ENCODE measurements around the gene ITPKB. TPM values are rescaled to one million over a fixed set of nuclear protein-coding genes. Genes with fewer than 3 reads are reported as not detected.

ITPKB gene
- total and polyA plus RNA-seq, 3 experiments from 2014 or later = 37.7 to 50.1 (median 39.6) TPM

- no peaks in the 10 kb centered on the region for H3K9me3 Mint-ChIP-seq
- H3K36me3 Mint-ChIP-seq = peaks cover 8 to 85% (median 12%) of the 10 kb centered on the region in 3 donors
- peaks cover 93 to 100% (median 99%) of the 10 kb centered on the region in 3 donors for H3K4me1 Mint-ChIP-seq
- H3K27me3 Mint-ChIP-seq = peaks cover 0 to 2% of the 10 kb centered on the region in 2 donors
- Histone ChIP-seq H3K4me3 (ENCODE audit: low read length) (no peak overlapping the region), H3K27ac (ENCODE audit: low read depth, low read length) (no peak overlapping the region), H3K36me3 (ENCODE audit: insufficient read depth, low read length) (peaks cover 12% of the 10 kb centered on the region), H3K9me3 (ENCODE audit: low read length) (no peaks in the 10 kb centered on the region), H3K27me3 (ENCODE audit: insufficient read depth, low read length, poor library complexity, severe bottlenecking) (no peaks in the 10 kb centered on the region), H3K4me1 (ENCODE audit: insufficient read depth, low read length) (peaks cover 91% of the 10 kb centered on the region)
- H3K4me3 Mint-ChIP-seq = peak overlapping the region in 4 of 7 donors; percentile 7 to 71 (median 24)
- POLR2A ChIA-PET = interaction anchor here (0.9 to 1.1 kb wide), 2 partner anchors 10 to 11 kb away, joined by 3 to 4 read pairs; no protein-coding TSS in a partner anchor
- DNase-seq = no peak
- H3K27ac Mint-ChIP-seq = peak overlapping the region; percentile 90 to 99 (median 97)
- CTCF ChIA-PET = interaction anchor here (0.9 to 1.9 kb wide), 6 partner anchors 14 to 84 kb away, joined by 3 to 5 read pairs (median 4); no protein-coding TSS in a partner anchor
Measured at GRCh38 chr1:226692823-226693222, 46.3 kb downstream of the ITPKB start.

- Mint-ChIP-seq H3K27me3 (peaks cover 0 to 2% of the 10 kb centered on the region in 2 donors), H3K27ac (peak overlapping the region; percentile 90 to 99 (median 97)), H3K36me3 (peaks cover 8 to 84% (median 14%) of the 10 kb centered on the region in 3 donors), H3K4me1 (peaks cover 93 to 100% (median 99%) of the 10 kb centered on the region in 3 donors), H3K4me3 (peak overlapping the region in 5 of 7 donors; percentile 59 to 80 (median 69)), H3K9me3 (no peaks in the 10 kb centered on the region)
- H3K9me3 ChIP-seq (ENCODE audit: low read length) = no peaks in the 10 kb centered on the region
- H3K4me1 ChIP-seq (ENCODE audit: insufficient read depth, low read length) = peaks cover 91% of the 10 kb centered on the region
- H3K4me3 ChIP-seq (ENCODE audit: low read length) = no peak overlapping the region
- DNase-seq = no peak
- H3K27ac ChIP-seq (ENCODE audit: low read depth, low read length) = no peak overlapping the region
- POLR2A ChIA-PET = interaction anchor here (0.6 to 1.1 kb wide), 2 partner anchors 10 to 157 kb away, joined by 4 read pairs; no protein-coding TSS in a partner anchor
- CTCF ChIA-PET = interaction anchor here (1.1 to 1.9 kb wide), 6 partner anchors 10 to 83 kb away, joined by 3 to 5 read pairs (median 4); no protein-coding TSS in a partner anchor
- peaks cover 8% of the 10 kb centered on the region for H3K36me3 ChIP-seq (ENCODE audit: insufficient read depth, low read length)
- no peaks in the 10 kb centered on the region for H3K27me3 ChIP-seq (ENCODE audit: insufficient read depth, low read length, poor library complexity, severe bottlenecking)
Measured at GRCh38 chr1:226692051-226692792, 46.9 kb downstream of the ITPKB start.

GRCh38 chr1:226691247-226691646 is 47.8 kb downstream of the ITPKB start:
- H3K9me3 Mint-ChIP-seq = no peaks in the 10 kb centered on the region
- H3K36me3 Mint-ChIP-seq = peaks cover 8 to 83% (median 15%) of the 10 kb centered on the region in 3 donors
- peaks cover 0 to 2% of the 10 kb centered on the region in 2 donors for H3K27me3 Mint-ChIP-seq
- H3K4me3 ChIP-seq (ENCODE audit: low read length) = peak overlapping the region; percentile 28
- H3K4me1 Mint-ChIP-seq = peaks cover 92 to 100% (median 99%) of the 10 kb centered on the region in 3 donors
- ChIA-PET POLR2A (no interaction called here), CTCF (interaction anchor here (1.3 to 1.7 kb wide), 2 partner anchors 9 to 48 kb away, joined by 3 to 4 read pairs; no protein-coding TSS in a partner anchor)
- peaks cover 91% of the 10 kb centered on the region for H3K4me1 ChIP-seq (ENCODE audit: insufficient read depth, low read length)
- H3K27ac ChIP-seq (ENCODE audit: low read depth, low read length) = peak overlapping the region; percentile 45
- DNase-seq = peak; percentile 39 to 82 (median 50)
- peak overlapping the region; percentile 11 to 80 (median 69) for H3K4me3 Mint-ChIP-seq
- no peaks in the 10 kb centered on the region for H3K9me3 ChIP-seq (ENCODE audit: low read length)
- peak overlapping the region; percentile 90 to 99 (median 97) for H3K27ac Mint-ChIP-seq
- H3K27me3 ChIP-seq (ENCODE audit: insufficient read depth, low read length, poor library complexity, severe bottlenecking) = no peaks in the 10 kb centered on the region
- H3K36me3 ChIP-seq (ENCODE audit: insufficient read depth, low read length) = peaks cover 3% of the 10 kb centered on the region

GRCh38 chr1:226690460-226690982 is 48.6 kb downstream of the ITPKB start:
- H3K9me3 Mint-ChIP-seq = no peaks in the 10 kb centered on the region
- Histone ChIP-seq H3K27ac (ENCODE audit: low read depth, low read length) (peak overlapping the region; percentile 45), H3K4me3 (ENCODE audit: low read length) (peak overlapping the region; percentile 28), H3K4me1 (ENCODE audit: insufficient read depth, low read length) (peaks cover 91% of the 10 kb centered on the region), H3K9me3 (ENCODE audit: low read length) (no peaks in the 10 kb centered on the region), H3K36me3 (ENCODE audit: insufficient read depth, low read length) (peaks cover 9% of the 10 kb centered on the region), H3K27me3 (ENCODE audit: insufficient read depth, low read length, poor library complexity, severe bottlenecking) (no peaks in the 10 kb centered on the region)
- peak; percentile 26 to 86 (median 67) for DNase-seq
- ChIA-PET POLR2A (no interaction called here), CTCF (no interaction called here)
- H3K27me3 Mint-ChIP-seq = peaks cover 0 to 2% of the 10 kb centered on the region in 2 donors
- H3K4me1 Mint-ChIP-seq = peaks cover 92 to 100% (median 99%) of the 10 kb centered on the region in 3 donors
- peak overlapping the region; percentile 1 to 80 (median 69) for H3K4me3 Mint-ChIP-seq
- H3K36me3 Mint-ChIP-seq = peaks cover 8 to 84% (median 17%) of the 10 kb centered on the region in 3 donors
- H3K27ac Mint-ChIP-seq = peak overlapping the region; percentile 90 to 99 (median 97)

GRCh38 chr1:226688808-226689207 is 50.3 kb downstream of the ITPKB start:
- ChIA-PET POLR2A (interaction anchor here (0.5 kb wide), 1 partner anchor 1244 kb away, joined by 3 read pairs; no protein-coding TSS in a partner anchor), CTCF (interaction anchor here (0.7 to 5.4 kb wide), 9 partner anchors 11 to 139 kb away, joined by 3 to 49 read pairs (median 9); partner anchors contain the start of gene ITPKB)
- Histone ChIP-seq H3K36me3 (ENCODE audit: insufficient read depth, low read length) (peaks cover 11% of the 10 kb centered on the region), H3K27ac (ENCODE audit: low read depth, low read length) (no peak overlapping the region), H3K27me3 (ENCODE audit: insufficient read depth, low read length, poor library complexity, severe bottlenecking) (no peaks in the 10 kb centered on the region), H3K4me1 (ENCODE audit: insufficient read depth, low read length) (peaks cover 99% of the 10 kb centered on the region), H3K4me3 (ENCODE audit: low read length) (no peak overlapping the region), H3K9me3 (ENCODE audit: low read length) (no peaks in the 10 kb centered on the region)
- DNase-seq = no peak
- peak overlapping the region; percentile 79 to 99 (median 96) for H3K27ac Mint-ChIP-seq
- peaks cover 11 to 87% (median 21%) of the 10 kb centered on the region in 3 donors for H3K36me3 Mint-ChIP-seq
- peak overlapping the region in 4 of 7 donors; percentile 3 to 81 (median 24) for H3K4me3 Mint-ChIP-seq
- no peaks in the 10 kb centered on the region for H3K9me3 Mint-ChIP-seq
- peaks cover 0 to 2% of the 10 kb centered on the region in 2 donors for H3K27me3 Mint-ChIP-seq
- peaks cover 97 to 100% (median 100%) of the 10 kb centered on the region in 3 donors for H3K4me1 Mint-ChIP-seq

GRCh38 chr1:226688056-226688748 is 50.9 kb downstream of the ITPKB start:
- H3K4me1 ChIP-seq (ENCODE audit: insufficient read depth, low read length) = peaks cover 100% of the 10 kb centered on the region
- Mint-ChIP-seq H3K36me3 (peaks cover 12 to 88% (median 18%) of the 10 kb centered on the region in 3 donors), H3K9me3 (no peaks in the 10 kb centered on the region), H3K4me1 (peaks cover 97 to 100% (median 100%) of the 10 kb centered on the region in 3 donors), H3K4me3 (peak overlapping the region in 4 of 7 donors; percentile 3 to 81 (median 32)), H3K27me3 (peaks cover 0 to 2% of the 10 kb centered on the region in 2 donors), H3K27ac (peak overlapping the region; percentile 79 to 99 (median 96))
- DNase-seq = no peak
- H3K27ac ChIP-seq (ENCODE audit: low read depth, low read length) = no peak overlapping the region
- POLR2A ChIA-PET = interaction anchor here (0.5 to 1.0 kb wide), 4 partner anchors 10 to 1243 kb away, joined by 3 to 4 read pairs (median 3); no protein-coding TSS in a partner anchor
- no peaks in the 10 kb centered on the region for H3K27me3 ChIP-seq (ENCODE audit: insufficient read depth, low read length, poor library complexity, severe bottlenecking)
- H3K9me3 ChIP-seq (ENCODE audit: low read length) = no peaks in the 10 kb centered on the region
- peaks cover 11% of the 10 kb centered on the region for H3K36me3 ChIP-seq (ENCODE audit: insufficient read depth, low read length)
- H3K4me3 ChIP-seq (ENCODE audit: low read length) = no peak overlapping the region
- CTCF ChIA-PET = interaction anchor here (0.7 to 5.4 kb wide), 22 partner anchors 8 to 194 kb away, joined by 3 to 49 read pairs (median 6); partner anchors contain the start of gene ITPKB

GRCh38 chr1:226687426-226687825 is 51.7 kb downstream of the ITPKB start:
- no peak overlapping the region for H3K4me3 ChIP-seq (ENCODE audit: low read length)
- H3K27ac ChIP-seq (ENCODE audit: low read depth, low read length) = no peak overlapping the region
- Mint-ChIP-seq H3K27me3 (peaks cover 0 to 2% of the 10 kb centered on the region in 2 donors), H3K4me1 (peaks cover 97 to 100% (median 100%) of the 10 kb centered on the region in 3 donors), H3K27ac (peak overlapping the region; percentile 79 to 99 (median 96)), H3K36me3 (peaks cover 12 to 85% (median 18%) of the 10 kb centered on the region in 3 donors), H3K9me3 (no peaks in the 10 kb centered on the region), H3K4me3 (peak overlapping the region; percentile 14 to 61 (median 24))
- H3K4me1 ChIP-seq (ENCODE audit: insufficient read depth, low read length) = peaks cover 100% of the 10 kb centered on the region
- H3K9me3 ChIP-seq (ENCODE audit: low read length) = no peaks in the 10 kb centered on the region
- CTCF ChIA-PET = interaction anchor here (0.8 to 5.4 kb wide), 22 partner anchors 9 to 195 kb away, joined by 3 to 49 read pairs (median 6); no protein-coding TSS in a partner anchor
- peaks cover 11% of the 10 kb centered on the region for H3K36me3 ChIP-seq (ENCODE audit: insufficient read depth, low read length)
- peak; percentile 26 to 63 (median 47) for DNase-seq
- POLR2A ChIA-PET = interaction anchor here (0.6 to 1.5 kb wide), 5 partner anchors 10 to 49 kb away, joined by 3 to 5 read pairs (median 3); no protein-coding TSS in a partner anchor
- H3K27me3 ChIP-seq (ENCODE audit: insufficient read depth, low read length, poor library complexity, severe bottlenecking) = no peaks in the 10 kb centered on the region
